Measurements from ENCODE around the gene MDGA2. TPM values are rescaled to one million over a fixed set of nuclear protein-coding genes. Genes with fewer than 3 reads are reported as not detected.
"Not testable (repeated sequence)": the region's sequence is repeated elsewhere in the genome, so short reads cannot be mapped to it uniquely, and the experiment has no call there.

Gene MDGA2
- total RNA-seq, 2 experiments from 2014 or later: not detected

DNA sequence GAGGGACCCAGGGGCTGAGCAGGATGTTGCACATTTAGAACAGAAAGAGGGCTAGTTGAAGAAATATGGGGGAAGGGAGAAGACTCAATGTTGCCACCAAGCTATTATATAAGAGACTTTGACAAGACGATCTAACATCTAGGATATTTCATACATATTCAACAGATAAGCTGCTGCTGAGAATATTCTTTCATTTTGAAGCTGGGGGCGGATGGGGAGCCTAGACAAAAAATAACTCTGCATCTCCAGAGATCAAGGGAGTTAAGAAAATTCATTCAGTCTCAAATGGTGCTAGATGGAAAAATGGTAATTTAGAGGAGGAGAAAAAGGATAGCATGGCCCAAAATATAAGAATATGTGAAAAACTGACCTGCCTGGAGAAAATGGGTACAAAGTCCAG lies 415.6 kb downstream of the MDGA2 start:
- no peaks in the 10 kb centered on the region for H3K4me1 Mint-ChIP-seq
- no peaks in the 10 kb centered on the region for H3K36me3 Mint-ChIP-seq (ENCODE audit: low read depth)
- DNase-seq: no peak
- no peaks in the 10 kb centered on the region for H3K27me3 Mint-ChIP-seq
- H3K27ac Mint-ChIP-seq: no peak overlapping the region
- H3K4me3 Mint-ChIP-seq: no peak overlapping the region
- ChIA-PET POLR2A (no interaction called here), CTCF (no interaction called here)
- H3K9me3 Mint-ChIP-seq: peaks cover 12% of the 10 kb centered on the region

- no peak overlapping the region for H3K4me3 Mint-ChIP-seq
- ChIA-PET POLR2A (interaction anchor here (0.6 kb wide), 1 partner anchor 362 kb away, joined by 3 read pairs; no protein-coding TSS in a partner anchor), CTCF (no interaction called here)
- no peak overlapping the region for H3K27ac Mint-ChIP-seq
- no peaks in the 10 kb centered on the region for H3K36me3 Mint-ChIP-seq (ENCODE audit: low read depth)
- no peak for DNase-seq
- H3K4me1 Mint-ChIP-seq: no peaks in the 10 kb centered on the region
- peaks cover 22% of the 10 kb centered on the region for H3K9me3 Mint-ChIP-seq
- no peaks in the 10 kb centered on the region for H3K27me3 Mint-ChIP-seq
Observed at GRCh38 chr14:47257013-47257412, 418.4 kb downstream of the MDGA2 start.

DNA sequence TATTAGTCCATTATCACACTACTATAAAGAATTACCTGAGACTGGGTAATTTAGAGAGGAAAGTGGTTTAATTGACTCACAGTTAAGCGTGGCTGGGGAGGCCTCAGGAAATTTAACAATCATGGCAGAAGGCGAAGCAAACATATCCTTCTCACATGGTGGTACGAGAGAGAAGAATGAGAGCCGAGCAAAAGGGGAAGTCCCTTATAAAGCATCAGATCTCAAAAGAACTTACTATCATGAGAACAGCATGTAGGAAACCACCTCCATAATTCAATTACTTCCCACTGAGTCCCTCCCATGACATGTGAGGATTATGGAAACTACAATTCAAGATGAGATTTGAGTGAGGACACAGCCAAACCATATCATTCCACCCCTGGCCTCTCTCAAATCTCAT lies 422.6 kb downstream of the MDGA2 start:
- no peaks in the 10 kb centered on the region for H3K36me3 Mint-ChIP-seq (ENCODE audit: low read depth)
- H3K4me1 Mint-ChIP-seq: no peaks in the 10 kb centered on the region
- no peaks in the 10 kb centered on the region for H3K27me3 Mint-ChIP-seq
- ChIA-PET POLR2A (no interaction called here), CTCF (no interaction called here)
- no peak for DNase-seq
- H3K9me3 Mint-ChIP-seq: peaks cover 20% of the 10 kb centered on the region
- H3K27ac Mint-ChIP-seq: no peak overlapping the region
- no peak overlapping the region for H3K4me3 Mint-ChIP-seq

- ChIA-PET POLR2A (no interaction called here), CTCF (no interaction called here)
- no peak overlapping the region for H3K4me3 Mint-ChIP-seq
- no peaks in the 10 kb centered on the region for H3K27me3 Mint-ChIP-seq
- no peaks in the 10 kb centered on the region for H3K4me1 Mint-ChIP-seq
- no peak for DNase-seq
- H3K36me3 Mint-ChIP-seq (ENCODE audit: low read depth): no peaks in the 10 kb centered on the region
- H3K9me3 Mint-ChIP-seq: peaks cover 8% of the 10 kb centered on the region
- H3K27ac Mint-ChIP-seq: no peak overlapping the region
Observed at GRCh38 chr14:47246367-47246766, 429.0 kb downstream of the MDGA2 start.

- CTCF ChIA-PET, H3K9me3 Mint-ChIP-seq: not testable (repeated sequence)
Observed at GRCh38 chr14:47242579-47242978, 432.8 kb downstream of the MDGA2 start.

DNA sequence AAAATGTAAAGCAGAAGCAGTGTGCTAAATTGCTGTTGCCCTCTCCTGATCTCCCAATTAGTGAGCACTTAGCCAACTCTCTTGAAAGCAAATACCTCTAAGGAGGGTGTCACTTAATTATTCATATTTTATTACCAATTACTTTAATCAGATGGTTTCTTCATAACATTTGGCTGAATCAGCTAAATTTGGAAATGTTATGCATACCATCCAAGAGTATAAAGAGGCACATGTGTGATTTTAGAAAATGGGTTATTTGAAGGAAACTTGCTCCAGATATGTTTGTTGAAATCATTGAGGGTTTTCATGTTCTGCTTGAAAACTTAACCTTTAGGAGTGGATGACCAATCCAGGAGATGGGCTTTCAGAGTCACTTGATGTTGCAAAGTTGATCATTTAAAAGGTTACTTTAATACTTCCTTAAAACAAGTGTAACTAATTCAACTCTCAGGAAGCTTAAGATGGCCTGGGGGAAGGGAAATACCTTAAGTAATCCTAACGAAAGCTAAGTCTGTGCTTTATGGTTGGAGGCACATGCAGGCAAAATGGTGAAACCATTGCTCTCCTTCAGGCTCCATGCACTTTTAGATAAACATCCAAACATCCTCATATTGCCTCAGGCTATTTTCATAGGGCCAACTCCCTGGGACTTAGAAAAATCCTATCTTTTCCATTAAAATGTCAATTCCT lies 434.5 kb downstream of the MDGA2 start:
- CTCF ChIA-PET: no interaction called here
- Mint-ChIP-seq H3K36me3 (ENCODE audit: low read depth) (no peaks in the 10 kb centered on the region), H3K27ac (no peak overlapping the region), H3K9me3 (peaks cover 4% of the 10 kb centered on the region), H3K4me1 (no peaks in the 10 kb centered on the region), H3K4me3 (no peak overlapping the region), H3K27me3 (no peaks in the 10 kb centered on the region)
- no peak for DNase-seq
- POLR2A ChIA-PET: no interaction called here

More at GRCh38 chr14:47242579-47242978, 432.8 kb downstream of the MDGA2 start:
- DNase-seq; H3K4me1 Mint-ChIP-seq; H3K4me3 Mint-ChIP-seq; POLR2A ChIA-PET; H3K27me3 Mint-ChIP-seq; H3K27ac Mint-ChIP-seq; H3K36me3 Mint-ChIP-seq (ENCODE audit: low read depth): not testable (repeated sequence)

DNA sequence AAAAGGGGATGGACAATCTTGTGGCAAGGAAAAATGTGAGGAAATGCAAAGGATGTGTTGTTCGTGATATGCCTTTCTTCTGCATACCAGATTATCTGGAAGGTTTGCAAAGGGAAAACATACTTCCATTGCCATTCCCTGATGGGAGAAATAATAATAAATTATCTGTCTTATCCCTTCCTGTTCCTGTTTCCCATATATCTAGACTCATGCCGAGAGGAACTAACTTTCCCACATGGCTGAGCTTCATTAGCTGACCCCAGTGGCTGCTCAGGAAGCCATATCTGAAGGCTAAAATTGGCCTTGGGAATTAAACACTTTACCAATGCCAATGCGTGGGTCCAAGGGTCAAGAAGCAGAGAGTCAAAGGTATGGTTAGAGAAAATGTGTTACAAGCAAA lies 439.8 kb downstream of the MDGA2 start:
- CTCF ChIA-PET: no interaction called here
- no peaks in the 10 kb centered on the region for H3K9me3 Mint-ChIP-seq
- no peak for DNase-seq
- no peaks in the 10 kb centered on the region for H3K27me3 Mint-ChIP-seq
- POLR2A ChIA-PET: no interaction called here
- no peak overlapping the region for H3K4me3 Mint-ChIP-seq
- no peak overlapping the region for H3K27ac Mint-ChIP-seq
- no peaks in the 10 kb centered on the region for H3K4me1 Mint-ChIP-seq
- H3K36me3 Mint-ChIP-seq (ENCODE audit: low read depth): no peaks in the 10 kb centered on the region

DNA sequence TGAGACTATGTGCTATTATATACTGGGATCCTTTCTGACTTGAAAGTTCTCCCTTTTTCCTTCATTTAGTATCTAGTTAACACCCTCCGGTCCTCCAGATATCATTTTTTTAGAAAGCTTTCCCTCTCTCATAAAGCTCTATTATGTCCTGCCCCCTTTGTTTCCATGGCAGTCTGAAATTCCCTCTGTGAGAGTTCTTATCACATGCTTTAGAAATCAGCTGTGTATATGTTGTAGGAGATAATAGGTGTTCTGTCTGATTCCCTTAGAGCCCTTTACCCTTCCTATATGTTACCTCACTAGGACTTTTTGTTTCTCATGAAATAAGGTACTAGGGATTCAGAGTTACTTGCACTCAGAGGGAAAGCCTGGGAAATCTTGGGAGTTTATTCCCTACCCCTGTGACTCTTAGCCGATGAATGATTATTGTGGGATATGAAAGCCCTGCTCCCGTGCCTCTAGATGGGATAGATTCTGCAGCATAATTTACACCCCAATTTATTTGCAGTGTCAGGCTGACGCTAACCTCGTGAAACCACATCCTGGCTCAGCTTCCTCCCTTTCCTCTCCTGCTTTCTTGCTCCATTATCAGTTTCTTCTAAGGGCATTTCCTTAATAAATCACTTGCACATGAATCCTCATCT lies 448.4 kb downstream of the MDGA2 start:
- DNase-seq: no peak
- Mint-ChIP-seq H3K36me3 (ENCODE audit: low read depth) (no peaks in the 10 kb centered on the region), H3K9me3 (peaks cover 2% of the 10 kb centered on the region), H3K4me3 (no peak overlapping the region), H3K4me1 (no peaks in the 10 kb centered on the region), H3K27me3 (no peaks in the 10 kb centered on the region), H3K27ac (no peak overlapping the region)
- POLR2A ChIA-PET: no interaction called here
- CTCF ChIA-PET: no interaction called here

- no peak overlapping the region for H3K4me3 Mint-ChIP-seq
- CTCF ChIA-PET: no interaction called here
- H3K4me1 Mint-ChIP-seq: no peaks in the 10 kb centered on the region
- no peak overlapping the region for H3K27ac Mint-ChIP-seq
- H3K27me3 Mint-ChIP-seq: no peaks in the 10 kb centered on the region
- POLR2A ChIA-PET: no interaction called here
- H3K9me3 Mint-ChIP-seq: peaks cover 2% of the 10 kb centered on the region
- no peak for DNase-seq
- H3K36me3 Mint-ChIP-seq (ENCODE audit: low read depth): no peaks in the 10 kb centered on the region
Observed at GRCh38 chr14:47223656-47224055, 451.7 kb downstream of the MDGA2 start.

DNA sequence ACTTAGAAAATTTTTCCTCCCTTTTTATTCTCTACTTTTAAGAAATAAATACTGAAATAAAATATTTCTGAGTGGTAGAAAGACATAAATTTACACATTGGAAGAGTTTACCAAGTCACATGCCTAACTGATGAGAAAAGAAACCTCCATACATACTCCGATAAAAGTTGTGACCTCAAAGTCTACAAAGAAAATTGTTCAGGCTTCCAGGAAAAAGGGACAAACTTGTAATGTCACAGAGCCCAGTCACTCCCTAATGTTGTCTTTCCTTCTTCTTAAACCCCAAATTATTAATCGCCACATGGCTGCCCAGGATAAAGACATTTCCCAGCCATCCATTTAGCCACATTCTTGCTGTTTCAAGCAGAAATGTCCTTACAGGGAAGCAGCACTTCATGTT lies 455.3 kb downstream of the MDGA2 start:
- Mint-ChIP-seq H3K36me3 (ENCODE audit: low read depth) (no peaks in the 10 kb centered on the region), H3K9me3 (peaks cover 2% of the 10 kb centered on the region), H3K27me3 (no peaks in the 10 kb centered on the region), H3K4me1 (no peaks in the 10 kb centered on the region), H3K27ac (no peak overlapping the region), H3K4me3 (no peak overlapping the region)
- ChIA-PET CTCF (no interaction called here), POLR2A (no interaction called here)
- DNase-seq: no peak

DNA sequence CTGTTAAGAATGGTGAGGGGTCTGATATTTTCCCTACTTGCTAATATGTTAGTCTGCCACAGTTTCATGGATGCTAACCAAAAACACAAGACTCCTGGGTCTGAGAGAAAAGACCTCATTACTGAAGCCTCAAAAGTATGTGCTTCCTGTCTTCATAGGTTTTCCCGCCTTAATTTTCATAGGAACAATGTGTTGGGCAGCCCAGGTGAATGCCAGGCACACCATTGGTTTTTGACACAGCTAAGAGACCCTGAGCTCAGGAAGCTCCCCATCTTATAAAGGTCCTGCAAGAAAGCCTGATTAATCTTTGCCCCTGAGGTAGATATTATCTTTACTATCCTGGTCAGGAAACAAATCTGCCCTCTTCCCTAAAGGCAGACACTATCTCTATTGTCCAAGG lies 464.1 kb downstream of the MDGA2 start:
- no peaks in the 10 kb centered on the region for H3K27me3 Mint-ChIP-seq
- ChIA-PET CTCF (no interaction called here), POLR2A (no interaction called here)
- H3K9me3 Mint-ChIP-seq: peaks cover 6% of the 10 kb centered on the region
- H3K36me3 Mint-ChIP-seq (ENCODE audit: low read depth): no peaks in the 10 kb centered on the region
- no peak overlapping the region for H3K27ac Mint-ChIP-seq
- H3K4me3 Mint-ChIP-seq: no peak overlapping the region
- no peak for DNase-seq
- H3K4me1 Mint-ChIP-seq: no peaks in the 10 kb centered on the region

DNA sequence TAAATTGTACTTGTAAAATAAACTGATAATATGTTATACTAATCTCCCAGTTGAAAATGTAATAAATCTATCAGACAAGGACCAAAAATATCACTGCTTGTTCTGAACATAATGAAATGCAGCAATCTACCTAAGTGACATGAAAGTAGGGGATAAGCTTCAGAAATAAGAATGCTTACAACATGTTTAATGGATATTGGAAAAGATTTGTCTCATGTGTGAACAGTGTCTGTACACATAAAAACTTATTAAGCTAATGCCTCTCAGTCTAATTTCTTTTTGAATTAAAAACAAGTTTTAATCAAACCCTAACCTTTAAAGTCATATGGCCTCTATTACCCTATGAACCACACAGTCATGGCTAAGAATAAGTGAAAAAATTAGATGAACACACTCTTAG lies 465.3 kb downstream of the MDGA2 start:
- CTCF ChIA-PET: no interaction called here
- Mint-ChIP-seq H3K4me3 (no peak overlapping the region), H3K27me3 (no peaks in the 10 kb centered on the region), H3K4me1 (no peaks in the 10 kb centered on the region), H3K36me3 (ENCODE audit: low read depth) (no peaks in the 10 kb centered on the region), H3K9me3 (peaks cover 10% of the 10 kb centered on the region), H3K27ac (no peak overlapping the region)
- POLR2A ChIA-PET: no interaction called here
- no peak for DNase-seq

DNA sequence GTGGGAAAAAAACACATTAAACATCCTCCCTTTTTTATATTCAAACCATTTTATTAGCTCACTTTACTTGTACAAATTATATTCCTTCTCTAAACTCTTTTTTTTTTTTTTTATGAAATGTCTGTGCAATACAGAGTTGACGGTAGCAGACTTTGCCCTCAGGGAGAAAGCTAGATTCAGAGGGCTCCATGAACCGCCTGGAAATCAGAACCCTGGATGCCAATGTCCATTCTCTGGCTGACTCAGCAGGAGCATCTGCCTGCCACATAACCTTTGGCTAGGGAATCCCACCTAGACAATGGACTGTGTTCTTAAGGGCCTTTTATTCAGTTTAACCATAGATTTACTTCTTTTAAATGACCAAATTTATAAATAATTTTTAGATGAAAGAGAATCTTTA lies 467.0 kb downstream of the MDGA2 start:
- H3K27ac Mint-ChIP-seq: no peak overlapping the region
- H3K4me3 Mint-ChIP-seq: no peak overlapping the region
- peaks cover 10% of the 10 kb centered on the region for H3K9me3 Mint-ChIP-seq
- no peaks in the 10 kb centered on the region for H3K36me3 Mint-ChIP-seq (ENCODE audit: low read depth)
- no peaks in the 10 kb centered on the region for H3K27me3 Mint-ChIP-seq
- no peaks in the 10 kb centered on the region for H3K4me1 Mint-ChIP-seq
- no peak for DNase-seq
- POLR2A ChIA-PET: no interaction called here
- CTCF ChIA-PET: no interaction called here

DNA sequence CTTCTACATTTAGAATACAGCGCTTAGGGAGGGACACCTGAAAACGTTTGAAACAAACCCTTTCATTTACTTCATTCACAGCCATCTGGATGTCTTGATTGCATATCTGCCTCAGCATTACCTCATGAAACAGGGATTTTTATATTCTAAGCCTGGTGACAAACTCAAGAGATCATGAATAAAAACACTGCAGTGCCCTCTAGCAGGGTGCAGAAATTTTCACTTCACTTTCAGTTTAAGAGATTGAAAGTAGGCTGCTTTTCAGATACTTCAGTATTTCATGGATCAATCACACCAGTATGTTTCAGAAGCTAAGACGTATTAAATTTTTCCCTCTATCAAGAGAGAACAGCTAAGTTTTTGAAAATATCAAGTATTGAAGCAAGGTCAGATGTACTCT lies 467.8 kb downstream of the MDGA2 start:
- ChIA-PET CTCF (no interaction called here), POLR2A (no interaction called here)
- Mint-ChIP-seq H3K36me3 (ENCODE audit: low read depth) (no peaks in the 10 kb centered on the region), H3K4me1 (no peaks in the 10 kb centered on the region), H3K4me3 (no peak overlapping the region), H3K27ac (no peak overlapping the region), H3K27me3 (no peaks in the 10 kb centered on the region), H3K9me3 (peaks cover 6% of the 10 kb centered on the region)
- DNase-seq: no peak
